ENCODE measurements around the gene FETUB.

GRCh38 chr3:186605078-186605477, 35.1 kb upstream of the FETUB start:
- TF ChIP-seq POLR2A (IDR thresholded peaks at IDR 0.05; ENCODE audit: low read depth, low read length) (no peak), POLR2AphosphoS5 (IDR thresholded peaks at IDR 0.05; ENCODE audit: low read depth, low read length) (no peak)
